Measurements from ENCODE around the gene CELF5.

CELF5 gene

GRCh38 chr19:3224346-3225168, at the start of gene CELF5:
TSS of gene CELF5 (plus strand) at chr19:3224661. CDS start at chr19:3224740, 79 bp downstream.
- in situ Hi-C loops (cut with MboI; ENCODE audit: low sequenced_read_pairs), result no loop called here

GRCh38 chr19:3175781-3176714, 48.4 kb upstream of the CELF5 start:
- in situ Hi-C loops (cut with MboI; ENCODE audit: low sequenced_read_pairs), result no loop called here

DNA sequence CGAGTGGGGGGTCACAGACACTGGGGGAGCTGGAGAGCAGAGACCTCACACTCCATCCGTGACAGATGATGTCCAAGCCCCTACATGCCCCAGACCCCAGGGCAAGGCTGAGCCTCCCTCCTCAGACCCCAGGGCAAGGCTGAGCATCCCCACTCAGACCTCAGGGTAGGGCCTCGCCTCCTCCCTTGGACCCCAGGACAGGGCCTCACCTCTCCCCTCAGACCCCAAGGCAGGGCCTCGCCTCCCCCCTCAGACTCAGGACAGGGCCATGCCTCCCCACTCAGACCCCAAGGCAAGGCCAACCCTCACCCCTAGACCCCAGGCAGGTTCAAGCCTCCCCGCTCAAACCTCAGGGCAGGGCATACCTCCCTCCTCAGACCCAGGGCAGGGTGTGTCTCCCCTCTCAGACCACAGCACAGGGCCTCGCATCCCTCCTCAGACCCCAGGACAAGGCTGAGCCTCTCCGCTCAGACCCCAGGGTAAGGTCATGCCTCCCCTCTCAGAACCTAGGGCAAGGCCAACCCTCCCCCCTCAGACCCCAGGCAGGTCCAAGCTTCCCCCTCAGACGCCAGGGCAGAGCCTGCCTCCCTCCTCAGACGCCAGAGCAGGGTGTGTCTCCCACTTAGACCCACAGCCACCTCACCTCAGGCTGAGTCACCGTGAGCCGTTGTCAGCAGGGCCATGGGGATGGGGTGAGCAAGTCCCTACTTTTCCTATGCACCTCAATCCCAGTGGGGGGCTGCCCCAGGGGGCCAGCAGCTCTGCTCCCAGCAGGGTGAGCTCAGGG, 47.6 kb upstream of the CELF5 start:
- in situ Hi-C loops (cut with MboI; ENCODE audit: low sequenced_read_pairs), result no loop called here

DNA sequence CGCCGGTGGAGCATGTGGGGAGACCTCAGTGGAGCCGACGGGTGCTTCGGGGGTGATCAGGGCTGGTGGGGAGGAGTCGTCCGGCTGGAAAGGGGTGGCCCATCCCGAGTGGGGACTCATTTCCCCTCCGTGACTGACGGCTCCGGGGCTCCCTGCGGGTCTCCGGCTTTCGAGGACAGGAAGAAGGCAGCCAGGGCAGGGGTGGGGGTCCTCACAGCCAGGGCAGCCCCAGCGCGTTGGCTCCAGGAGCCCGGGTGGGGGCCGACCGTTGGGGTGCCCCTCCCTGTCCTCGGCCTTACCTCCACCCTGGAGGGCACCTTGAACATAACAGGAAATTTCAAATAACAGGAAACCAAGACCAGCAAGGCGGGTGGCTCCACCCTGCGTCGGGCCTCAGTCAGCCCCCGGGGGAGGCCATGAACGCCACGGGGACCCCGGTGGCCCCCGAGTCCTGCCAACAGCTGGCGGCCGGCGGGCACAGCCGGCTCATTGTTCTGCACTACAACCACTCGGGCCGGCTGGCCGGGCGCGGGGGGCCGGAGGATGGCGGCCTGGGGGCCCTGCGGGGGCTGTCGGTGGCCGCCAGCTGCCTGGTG, 46.0 kb upstream of the CELF5 start, which contains the start of gene S1PR4:
S1PR4 (plus strand) TSS at position 393 of the 596 bp plus-strand sequence; CDS start at position 417, 24 bp downstream.
- in situ Hi-C loops (cut with MboI; ENCODE audit: low sequenced_read_pairs), result no loop called here

- in situ Hi-C loops (cut with MboI; ENCODE audit: low sequenced_read_pairs), result no loop called here
Observed at GRCh38 chr19:3178973-3179738, 45.3 kb upstream of the CELF5 start.

DNA sequence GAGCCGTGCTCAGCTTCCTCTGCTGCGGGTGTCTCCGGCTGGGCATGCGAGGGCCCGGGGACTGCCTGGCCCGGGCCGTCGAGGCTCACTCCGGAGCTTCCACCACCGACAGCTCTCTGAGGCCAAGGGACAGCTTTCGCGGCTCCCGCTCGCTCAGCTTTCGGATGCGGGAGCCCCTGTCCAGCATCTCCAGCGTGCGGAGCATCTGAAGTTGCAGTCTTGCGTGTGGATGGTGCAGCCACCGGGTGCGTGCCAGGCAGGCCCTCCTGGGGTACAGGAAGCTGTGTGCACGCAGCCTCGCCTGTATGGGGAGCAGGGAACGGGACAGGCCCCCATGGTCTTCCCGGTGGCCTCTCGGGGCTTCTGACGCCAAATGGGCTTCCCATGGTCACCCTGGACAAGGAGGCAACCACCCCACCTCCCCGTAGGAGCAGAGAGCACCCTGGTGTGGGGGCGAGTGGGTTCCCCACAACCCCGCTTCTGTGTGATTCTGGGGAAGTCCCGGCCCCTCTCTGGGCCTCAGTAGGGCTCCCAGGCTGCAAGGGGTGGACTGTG, 44.6 kb upstream of the CELF5 start:
- in situ Hi-C loops (cut with MboI; ENCODE audit: low sequenced_read_pairs), result no loop called here

GRCh38 chr19:3183721-3184641, 40.5 kb upstream of the CELF5 start:
- in situ Hi-C loops (cut with MboI; ENCODE audit: low sequenced_read_pairs), result no loop called here

- in situ Hi-C loops (cut with MboI; ENCODE audit: low sequenced_read_pairs), result no loop called here
Observed at GRCh38 chr19:3184847-3185460, 39.5 kb upstream of the CELF5 start.

GRCh38 chr19:3185461-3186159, 38.9 kb upstream of the CELF5 start, which contains the start of gene NCLN:
TSS of gene NCLN (plus strand) at chr19:3185930. CDS start at chr19:3186031, 101 bp downstream.
- in situ Hi-C loops (cut with MboI; ENCODE audit: low sequenced_read_pairs), result no loop called here

DNA sequence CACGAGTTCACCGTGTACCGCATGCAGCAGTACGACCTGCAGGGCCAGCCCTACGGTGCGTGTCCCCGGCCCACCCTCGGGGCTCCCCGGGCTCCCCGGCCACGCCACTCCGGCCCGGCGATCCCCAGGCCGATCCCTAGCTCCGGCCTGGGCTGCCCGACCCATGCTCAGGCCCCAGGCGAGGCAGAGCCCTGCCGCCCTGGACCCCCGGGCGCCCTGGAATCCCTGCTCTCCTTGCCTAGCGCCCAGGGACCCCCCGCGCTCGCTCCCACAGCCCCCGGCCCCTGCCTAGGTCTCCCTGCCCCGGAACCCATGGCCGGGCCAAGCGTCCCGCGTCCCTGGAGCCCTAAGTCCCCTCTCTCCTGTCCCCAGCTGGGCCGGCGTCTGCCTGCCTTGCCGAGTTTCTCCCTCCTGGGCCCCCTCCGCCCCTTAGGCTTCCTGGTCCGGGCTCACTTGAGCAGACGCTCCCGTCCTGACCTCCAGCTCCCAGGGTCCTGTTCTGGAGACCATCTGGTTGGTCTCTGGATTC, 38.2 kb upstream of the CELF5 start:
- in situ Hi-C loops (cut with MboI; ENCODE audit: low sequenced_read_pairs), result no loop called here

- in situ Hi-C loops (cut with MboI; ENCODE audit: low sequenced_read_pairs), result no loop called here
Observed at GRCh38 chr19:3186891-3187661, 37.4 kb upstream of the CELF5 start.

DNA sequence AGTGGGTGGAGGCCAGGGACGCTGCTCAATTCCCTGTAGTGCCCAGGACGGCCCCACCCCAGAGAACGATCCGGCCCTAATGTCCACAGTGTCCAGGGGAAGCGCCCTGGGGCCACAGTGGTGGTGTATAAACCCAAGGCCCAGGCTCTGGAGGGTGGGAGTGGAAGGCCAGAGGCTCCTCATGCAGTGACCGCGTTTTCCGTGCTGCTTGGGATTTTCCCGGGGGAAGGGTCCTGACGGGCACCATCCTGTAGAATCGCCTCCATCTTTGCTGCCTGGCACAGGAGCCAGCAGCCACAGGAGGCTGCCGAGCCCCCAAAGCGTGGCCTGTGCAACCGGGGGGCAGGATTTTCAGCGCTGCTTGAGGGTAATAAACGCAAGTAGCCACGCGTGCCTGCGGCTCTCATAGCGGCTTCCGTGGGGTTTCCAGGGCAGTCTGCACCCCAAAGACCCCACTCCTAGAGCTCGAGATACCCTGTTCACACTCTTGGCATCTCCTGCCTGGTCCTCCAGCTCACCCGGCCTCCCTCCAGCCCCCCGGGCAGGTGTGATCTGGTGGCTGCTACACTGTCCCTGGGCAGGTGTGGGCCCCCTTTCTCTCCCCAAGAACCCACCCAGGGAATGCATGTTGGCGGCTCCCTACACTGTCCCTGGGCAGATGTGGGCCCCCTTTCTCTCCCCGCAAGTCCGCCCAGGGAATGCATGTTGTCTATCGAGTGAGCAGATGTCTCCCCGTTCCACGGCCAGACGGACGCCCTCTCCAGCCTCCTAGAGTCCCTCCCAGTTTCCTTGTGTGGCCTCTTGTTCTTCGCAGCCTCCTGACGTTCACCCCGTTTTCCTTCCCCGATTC, 36.6 kb upstream of the CELF5 start:
- in situ Hi-C loops (cut with MboI; ENCODE audit: low sequenced_read_pairs), result no loop called here

- in situ Hi-C loops (cut with MboI; ENCODE audit: low sequenced_read_pairs), result no loop called here
Observed at GRCh38 chr19:3188627-3189596, 35.5 kb upstream of the CELF5 start.
